Thymus (tissue), 11 donors: ENCODE measurements around the gene GOLGA6L2. TPM values are rescaled to one million over a fixed set of nuclear protein-coding genes. Genes with fewer than 3 reads are reported as not detected.
"Not testable (repeated sequence)": the region's sequence is repeated elsewhere in the genome, so short reads cannot be mapped to it uniquely, and the experiment has no call there.

Experiments used
- DNase-seq, 9 donors: peaks; one replicate each; pipeline ENCODE4 v3.0.0-alpha.2; 2013; ENCODE audit warnings: low spot score in 9 of 9, low read depth in 6 of 9, missing footprints in 1 of 9
- H3K27ac ChIP-seq, 2 donors: one replicate each; pipeline ENCODE4 v1.5.1; 2013; ENCODE audit warnings: control low read depth in 1 of 2, low read depth in 1 of 2, low read length in 1 of 2, mild to moderate bottlenecking in 1 of 2, moderate library complexity in 1 of 2
- H3K27me3 ChIP-seq, 2 donors: one replicate each; pipeline ENCODE4 v1.5.1; 2013; ENCODE audit warnings: low read length in 1 of 2; ENCODE audit not compliant: control insufficient read depth in 2 of 2, insufficient read depth in 1 of 2
- H3K36me3 ChIP-seq, 2 donors: one replicate each; pipeline ENCODE4 v1.5.1; 2013; ENCODE audit warnings: low read length in 1 of 2, mild to moderate bottlenecking in 1 of 2, moderate library complexity in 1 of 2; ENCODE audit not compliant: control insufficient read depth in 2 of 2, insufficient read depth in 2 of 2
- H3K4me1 ChIP-seq, 2 donors: one replicate each; pipeline ENCODE4 v1.5.1; 2013; ENCODE audit warnings: low read length in 2 of 2; ENCODE audit not compliant: control insufficient read depth in 2 of 2, insufficient read depth in 2 of 2
- H3K4me3 ChIP-seq, 2 donors: one replicate each; pipeline ENCODE4 v1.5.1; 2013; ENCODE audit warnings: low read length in 2 of 2, control low read depth in 1 of 2, mild to moderate bottlenecking in 1 of 2
- H3K9me3 ChIP-seq, 2 donors: one replicate each; pipeline ENCODE4 v1.5.1; 2013; ENCODE audit warnings: low read length in 1 of 2, mild to moderate bottlenecking in 1 of 2; ENCODE audit not compliant: control insufficient read depth in 2 of 2, insufficient read depth in 1 of 2
- WGBS: extraction: QIAGEN DNeasy Blood & Tissue Kit; methylation state at CpG from one replicate; pipeline ENCODE4 v1.1.7; 2013; 5-methylcytosine and 5-hydroxymethylcytosine counted together
- polyA plus RNA-seq: library from polyadenylated mRNA; stranded (reverse); fragments of 200-250 nt; gene quantifications from one replicate; pipeline ENCODE4 v1.2.3, GENCODE V29; 2013
- total RNA-seq: library from RNA; stranded (reverse); fragments of 120-200 nt; gene quantifications from one replicate; pipeline ENCODE4 v1.2.4, GENCODE V29; 2013
- donor health status: healthy.

The GOLGA6L2 gene
- total and polyA plus RNA-seq, 2 donors = 0.09 TPM; not detected in 1

- DNase-seq = no peak
- no peaks in the 10 kb centered on the region for H3K27me3 ChIP-seq
- 92% methylated on average over 43 of the region's 43 CpGs for WGBS
- no peaks in the 10 kb centered on the region for H3K4me1 ChIP-seq
- H3K4me3 ChIP-seq = no peak overlapping the region
- no peaks in the 10 kb centered on the region for H3K9me3 ChIP-seq
- no peaks in the 10 kb centered on the region for H3K36me3 ChIP-seq
- no peak overlapping the region for H3K27ac ChIP-seq
Observed at GRCh38 chr15:23416349-23417276, 30.4 kb downstream of the GOLGA6L2 start.

GRCh38 chr15:23415866-23416265 lies 31.2 kb downstream of the GOLGA6L2 start:
- H3K36me3 ChIP-seq, H3K4me1 ChIP-seq, H3K9me3 ChIP-seq, DNase-seq, H3K27me3 ChIP-seq, H3K27ac ChIP-seq, H3K4me3 ChIP-seq: not testable (repeated sequence)
- WGBS = 95% methylated on average over 8 of the region's 8 CpGs

- Histone ChIP-seq H3K4me3 (no peak overlapping the region), H3K27me3 (no peaks in the 10 kb centered on the region), H3K27ac (no peak overlapping the region), H3K9me3 (no peaks in the 10 kb centered on the region), H3K4me1 (no peaks in the 10 kb centered on the region), H3K36me3 (no peaks in the 10 kb centered on the region)
- WGBS = 95% methylated on average over 8 of the region's 8 CpGs
- no peak for DNase-seq
Observed at GRCh38 chr15:23415321-23415865, 31.6 kb downstream of the GOLGA6L2 start.

DNA sequence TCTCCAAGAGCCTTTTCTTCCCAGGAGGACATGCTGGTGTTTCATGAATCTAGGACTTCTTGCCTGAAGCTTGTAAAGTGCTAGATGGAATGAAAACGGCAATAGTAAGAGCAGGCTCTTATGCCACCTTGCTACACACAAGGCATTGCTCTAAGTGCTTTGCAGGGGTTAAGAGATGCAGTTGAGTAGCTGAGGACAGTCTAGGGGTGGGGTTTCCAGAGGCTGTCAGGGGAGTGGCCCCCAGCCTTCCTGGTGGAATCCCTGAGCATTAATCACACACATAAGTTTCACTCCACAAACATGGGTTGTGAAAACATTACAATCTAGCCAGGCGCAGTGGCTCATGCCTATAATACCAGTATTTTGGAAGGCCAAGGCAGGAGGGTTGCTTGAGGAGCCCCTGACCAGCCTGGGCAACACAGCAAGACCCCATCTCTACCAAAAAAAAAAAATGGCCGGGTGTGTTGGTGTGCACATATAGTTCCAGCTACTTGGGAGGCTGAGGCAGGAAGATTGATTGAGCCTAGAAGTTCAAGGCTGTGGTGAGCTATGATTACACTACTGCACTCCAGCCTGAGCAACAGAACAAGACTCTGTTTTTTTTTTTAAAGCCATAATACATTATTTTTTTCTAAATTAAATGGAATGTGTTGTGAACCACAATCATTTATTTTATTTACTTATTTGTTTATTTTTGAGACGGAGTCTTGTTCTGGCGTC lies 34.0 kb downstream of the GOLGA6L2 start:
- not testable (repeated sequence) for H3K4me1 ChIP-seq, H3K27ac ChIP-seq, H3K27me3 ChIP-seq, H3K9me3 ChIP-seq, DNase-seq, H3K4me3 ChIP-seq, H3K36me3 ChIP-seq
- WGBS = 91% methylated on average over 5 of the region's 5 CpGs

DNA sequence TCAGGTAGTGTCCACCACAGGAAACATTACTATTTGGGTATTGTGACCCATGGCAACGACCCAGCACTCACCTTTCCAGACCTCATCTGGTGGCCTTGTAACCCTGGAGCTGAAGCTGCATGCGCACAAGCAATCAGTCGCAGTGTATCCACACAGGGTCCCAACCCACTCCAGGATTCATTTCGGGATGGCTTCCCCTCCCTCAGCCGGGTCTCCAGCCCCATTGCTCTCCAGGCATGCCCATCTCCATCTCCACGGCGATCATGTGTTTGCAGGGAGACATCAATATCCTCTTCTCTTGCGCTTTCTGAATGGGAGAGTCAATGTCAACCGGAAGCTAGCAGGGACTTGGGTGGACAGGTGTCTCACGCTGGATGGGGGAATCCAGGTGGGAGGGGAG lies 35.2 kb downstream of the GOLGA6L2 start:
- DNase-seq = no peak
- Histone ChIP-seq H3K27me3 (no peaks in the 10 kb centered on the region), H3K27ac (no peak overlapping the region), H3K9me3 (no peaks in the 10 kb centered on the region), H3K4me1 (no peaks in the 10 kb centered on the region), H3K36me3 (no peaks in the 10 kb centered on the region), H3K4me3 (no peak overlapping the region)
- WGBS = 91% methylated on average over 10 of the region's 10 CpGs

DNA sequence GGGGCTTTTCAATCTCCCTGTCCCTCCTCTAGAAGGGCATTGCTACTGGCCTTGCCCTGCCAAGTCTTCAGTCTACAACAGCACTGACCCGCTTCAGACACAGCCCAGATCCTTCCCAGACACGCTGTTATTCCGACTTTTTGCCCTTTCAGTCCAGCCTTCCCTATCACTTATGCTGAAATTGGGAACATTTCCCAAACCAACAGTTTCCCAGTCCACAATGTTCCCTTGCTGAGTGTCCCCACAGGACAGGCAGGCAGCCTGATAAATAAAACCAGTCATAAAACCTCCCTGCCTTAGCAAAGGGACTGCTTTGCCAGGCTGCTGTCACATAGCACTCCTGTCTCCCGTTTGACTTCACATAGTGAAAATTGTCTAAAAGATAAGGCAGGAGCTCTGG lies 43.5 kb downstream of the GOLGA6L2 start:
- H3K4me3 ChIP-seq = no peak overlapping the region
- DNase-seq = no peak
- no peaks in the 10 kb centered on the region for H3K4me1 ChIP-seq
- 84% methylated on average over 4 of the region's 4 CpGs for WGBS
- no peaks in the 10 kb centered on the region for H3K36me3 ChIP-seq
- no peaks in the 10 kb centered on the region for H3K9me3 ChIP-seq
- no peak overlapping the region for H3K27ac ChIP-seq
- no peaks in the 10 kb centered on the region for H3K27me3 ChIP-seq

- H3K9me3 ChIP-seq = no peaks in the 10 kb centered on the region
- H3K36me3 ChIP-seq = no peaks in the 10 kb centered on the region
- H3K27ac ChIP-seq = no peak overlapping the region
- no peaks in the 10 kb centered on the region for H3K4me1 ChIP-seq
- no peak overlapping the region for H3K4me3 ChIP-seq
- no peaks in the 10 kb centered on the region for H3K27me3 ChIP-seq
- WGBS = 83% methylated on average over 5 of the region's 5 CpGs
- DNase-seq = no peak
Observed at GRCh38 chr15:23402544-23402943, 44.5 kb downstream of the GOLGA6L2 start.

GRCh38 chr15:23402140-23402539 lies 44.9 kb downstream of the GOLGA6L2 start:
- no peak overlapping the region for H3K4me3 ChIP-seq
- no peaks in the 10 kb centered on the region for H3K9me3 ChIP-seq
- no peaks in the 10 kb centered on the region for H3K27me3 ChIP-seq
- H3K36me3 ChIP-seq = no peaks in the 10 kb centered on the region
- no peak overlapping the region for H3K27ac ChIP-seq
- H3K4me1 ChIP-seq = no peaks in the 10 kb centered on the region
- no peak for DNase-seq
- 77% methylated on average over 2 of the region's 2 CpGs for WGBS

DNA sequence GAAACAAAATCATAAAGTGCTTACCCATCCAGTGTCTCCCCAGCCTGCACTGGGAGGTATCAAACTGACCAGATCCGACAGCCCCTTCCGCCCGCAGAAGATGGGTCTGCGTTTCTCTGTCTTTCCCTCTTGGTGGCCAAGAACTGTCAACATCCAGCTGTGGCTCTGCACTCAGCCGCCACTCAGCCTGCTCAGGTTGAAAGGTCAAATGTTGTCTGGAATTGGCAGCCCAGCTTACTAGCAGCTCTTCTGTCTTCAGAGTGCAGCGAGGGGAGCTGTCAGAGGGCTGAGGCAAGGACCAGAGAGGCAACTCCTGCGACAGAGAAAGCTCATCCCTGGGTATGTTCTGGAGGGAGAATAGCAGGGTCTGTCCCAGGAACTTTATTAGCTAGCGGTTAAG lies 45.4 kb downstream of the GOLGA6L2 start:
- no peak for DNase-seq
- Histone ChIP-seq H3K9me3 (no peaks in the 10 kb centered on the region), H3K27me3 (no peaks in the 10 kb centered on the region), H3K4me3 (no peak overlapping the region), H3K36me3 (no peaks in the 10 kb centered on the region), H3K27ac (no peak overlapping the region), H3K4me1 (no peaks in the 10 kb centered on the region)
- 89% methylated on average over 8 of the region's 8 CpGs for WGBS
